Parathyroid adenoma (tissue), 2 donors: ENCODE measurements around the gene NPHS1.
"Not testable (repeated sequence)": the region's sequence is repeated elsewhere in the genome, so short reads cannot be mapped to it uniquely, and the experiment has no call there.

Experiments
- H2AFZ ChIP-seq: fragments of 300-600 bp; sonication (generic); one replicate; pipeline ENCODE4 v1.7.0; 2017; ENCODE audit warnings: antibody characterized with exemption, mild to moderate bottlenecking
- H3K27ac ChIP-seq: fragments of 300-600 bp; sonication (generic); one replicate; pipeline ENCODE4 v1.7.0; 2017
- H3K27me3 ChIP-seq: fragments of 300-600 bp; sonication (generic); one replicate; pipeline ENCODE4 v1.7.0; 2017; ENCODE audit warnings: low read length; ENCODE audit not compliant: control insufficient read depth, insufficient read depth
- H3K36me3 ChIP-seq: fragments of 300-600 bp; sonication (generic); one replicate; pipeline ENCODE4 v1.7.0; 2017; ENCODE audit warnings: low read length; ENCODE audit not compliant: control insufficient read depth, insufficient read depth
- H3K4me1 ChIP-seq: fragments of 300-600 bp; sonication (generic); one replicate; pipeline ENCODE4 v1.7.0; 2017; ENCODE audit warnings: control low read depth
- H3K4me2 ChIP-seq: fragments of 300-600 bp; sonication (generic); one replicate; pipeline ENCODE4 v1.7.0; 2017; ENCODE audit warnings: low read length
- H3K4me3 ChIP-seq: fragments of 300-600 bp; sonication (generic); one replicate; pipeline ENCODE4 v1.7.0; 2017; ENCODE audit warnings: low read depth, low read length
- H3K79me2 ChIP-seq: fragments of 300-600 bp; sonication (generic); one replicate; pipeline ENCODE4 v1.7.0; 2017; ENCODE audit warnings: control low read depth
- H3K9ac ChIP-seq: fragments of 300-600 bp; sonication (generic); one replicate; pipeline ENCODE4 v1.7.0; 2017; ENCODE audit warnings: mild to moderate bottlenecking
- H3K9me3 ChIP-seq: fragments of 300-600 bp; sonication (generic); one replicate; pipeline ENCODE4 v1.7.0; 2017; ENCODE audit warnings: low read length; ENCODE audit not compliant: control insufficient read depth
- TF ChIP-seq, protein P1 (sequence below): fragments of 300-600 bp; sonication (generic); IDR thresholded peaks from one replicate; pipeline ENCODE4 v1.7.0; 2017; ENCODE audit warnings: antibody characterized with exemption, mild to moderate bottlenecking
- donor health status: primary hyperparathyroidism.

NPHS1 gene

DNA sequence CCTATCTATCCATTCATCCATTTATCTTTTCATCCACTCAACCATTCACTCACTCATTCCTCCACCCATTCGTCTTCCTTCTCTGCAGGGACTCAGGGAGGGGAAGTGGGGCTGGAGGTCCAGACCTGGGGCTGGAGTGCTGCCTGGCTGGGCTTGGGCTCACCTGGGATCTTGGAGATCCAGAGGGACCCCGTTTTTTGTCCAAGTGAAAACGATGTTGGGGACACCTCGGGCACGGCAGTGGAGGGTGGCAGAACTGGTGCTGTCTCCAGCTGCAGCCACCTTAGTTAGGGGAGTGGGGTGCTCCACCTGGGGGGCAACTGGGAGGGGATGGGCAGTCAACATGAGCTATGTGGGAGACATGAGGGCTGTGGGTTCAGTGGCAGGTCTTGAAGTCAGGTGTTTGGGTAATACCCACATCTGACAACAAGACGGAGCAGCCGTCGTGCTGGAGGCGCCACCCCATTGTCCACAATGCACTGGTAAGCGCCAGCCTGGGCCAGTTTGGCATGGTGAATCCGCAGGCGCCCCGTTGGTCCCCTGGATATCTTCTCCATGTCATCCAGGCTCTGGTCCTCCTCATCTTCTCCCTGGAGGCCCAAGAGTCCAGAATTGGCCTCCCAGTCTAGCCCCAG, 10.2 kb downstream of the NPHS1 start:
- Histone ChIP-seq H3K36me3 (no peaks in the 10 kb centered on the region), H3K27ac (no peak overlapping the region), H3K79me2 (no peaks in the 10 kb centered on the region), H3K27me3 (peaks cover 11% of the 10 kb centered on the region), H3K4me2 (no peak overlapping the region), H3K9ac (no peak overlapping the region), H3K4me1 (no peaks in the 10 kb centered on the region), H2AFZ (no peak overlapping the region), H3K4me3 (no peak overlapping the region), H3K9me3 (no peaks in the 10 kb centered on the region)
- TF ChIP-seq, protein P1, sequence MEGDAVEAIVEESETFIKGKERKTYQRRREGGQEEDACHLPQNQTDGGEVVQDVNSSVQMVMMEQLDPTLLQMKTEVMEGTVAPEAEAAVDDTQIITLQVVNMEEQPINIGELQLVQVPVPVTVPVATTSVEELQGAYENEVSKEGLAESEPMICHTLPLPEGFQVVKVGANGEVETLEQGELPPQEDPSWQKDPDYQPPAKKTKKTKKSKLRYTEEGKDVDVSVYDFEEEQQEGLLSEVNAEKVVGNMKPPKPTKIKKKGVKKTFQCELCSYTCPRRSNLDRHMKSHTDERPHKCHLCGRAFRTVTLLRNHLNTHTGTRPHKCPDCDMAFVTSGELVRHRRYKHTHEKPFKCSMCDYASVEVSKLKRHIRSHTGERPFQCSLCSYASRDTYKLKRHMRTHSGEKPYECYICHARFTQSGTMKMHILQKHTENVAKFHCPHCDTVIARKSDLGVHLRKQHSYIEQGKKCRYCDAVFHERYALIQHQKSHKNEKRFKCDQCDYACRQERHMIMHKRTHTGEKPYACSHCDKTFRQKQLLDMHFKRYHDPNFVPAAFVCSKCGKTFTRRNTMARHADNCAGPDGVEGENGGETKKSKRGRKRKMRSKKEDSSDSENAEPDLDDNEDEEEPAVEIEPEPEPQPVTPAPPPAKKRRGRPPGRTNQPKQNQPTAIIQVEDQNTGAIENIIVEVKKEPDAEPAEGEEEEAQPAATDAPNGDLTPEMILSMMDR, result no peak

DNA sequence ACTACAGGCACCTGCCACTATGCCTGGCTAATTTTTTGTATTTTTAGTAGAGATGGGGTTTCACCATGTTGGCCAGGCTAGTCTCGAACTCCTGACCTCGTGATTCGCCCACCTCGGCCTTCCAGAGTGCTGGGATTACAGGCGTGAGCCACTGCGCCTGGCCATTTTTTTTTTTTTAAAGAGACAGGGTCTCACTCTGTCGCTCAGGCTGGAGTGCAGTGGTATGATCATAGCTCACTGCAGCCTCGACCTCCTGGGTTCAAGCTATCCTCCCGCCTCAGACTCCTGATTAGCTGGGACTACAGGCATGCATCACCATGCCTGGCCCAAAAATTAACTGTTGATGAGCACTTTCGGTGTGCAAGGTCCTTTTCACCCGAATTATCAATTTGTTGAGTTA, 16.2 kb downstream of the NPHS1 start:
- H3K4me1 ChIP-seq, H3K27me3 ChIP-seq, H3K36me3 ChIP-seq, H2AFZ ChIP-seq, H3K9me3 ChIP-seq, H3K4me3 ChIP-seq, H3K9ac ChIP-seq, H3K27ac ChIP-seq, H3K4me2 ChIP-seq, H3K79me2 ChIP-seq: not testable (repeated sequence)

GRCh38 chr19:35833972-35834371, 18.3 kb downstream of the NPHS1 start:
- H3K9ac ChIP-seq, result no peak overlapping the region
- H3K36me3 ChIP-seq, result no peaks in the 10 kb centered on the region
- no peaks in the 10 kb centered on the region for H3K4me1 ChIP-seq
- H2AFZ ChIP-seq, result no peak overlapping the region
- no peaks in the 10 kb centered on the region for H3K9me3 ChIP-seq
- H3K79me2 ChIP-seq, result no peaks in the 10 kb centered on the region
- no peak overlapping the region for H3K27ac ChIP-seq
- no peaks in the 10 kb centered on the region for H3K27me3 ChIP-seq
- TF ChIP-seq, protein P1, result no peak
- H3K4me3 ChIP-seq, result no peak overlapping the region
- H3K4me2 ChIP-seq, result no peak overlapping the region

DNA sequence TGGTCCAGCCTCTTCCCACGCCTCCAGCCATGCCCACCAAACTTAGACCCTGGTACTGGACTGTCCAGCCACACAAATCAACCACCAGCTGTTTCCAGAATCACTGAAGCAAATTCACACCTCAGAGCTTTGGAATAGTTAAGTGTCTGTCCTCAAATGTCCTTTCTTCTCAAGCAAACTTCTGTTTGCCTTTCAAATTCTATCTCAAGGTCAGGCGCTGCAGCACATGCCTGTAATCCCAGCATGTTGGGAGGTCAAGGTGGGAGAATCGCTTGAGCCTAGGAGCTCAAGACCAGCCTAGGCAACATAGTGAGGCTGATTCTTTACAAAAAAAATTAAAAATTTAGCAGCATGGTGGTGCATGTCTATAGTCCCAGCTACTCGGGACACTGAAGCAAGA, 20.2 kb downstream of the NPHS1 start:
- Histone ChIP-seq H3K79me2 (no peaks in the 10 kb centered on the region), H3K9ac (no peak overlapping the region), H3K4me1 (no peaks in the 10 kb centered on the region), H3K27ac (no peak overlapping the region), H2AFZ (no peak overlapping the region), H3K9me3 (no peaks in the 10 kb centered on the region), H3K36me3 (no peaks in the 10 kb centered on the region), H3K27me3 (no peaks in the 10 kb centered on the region), H3K4me2 (no peak overlapping the region), H3K4me3 (no peak overlapping the region)
- TF ChIP-seq, protein P1, result no peak

DNA sequence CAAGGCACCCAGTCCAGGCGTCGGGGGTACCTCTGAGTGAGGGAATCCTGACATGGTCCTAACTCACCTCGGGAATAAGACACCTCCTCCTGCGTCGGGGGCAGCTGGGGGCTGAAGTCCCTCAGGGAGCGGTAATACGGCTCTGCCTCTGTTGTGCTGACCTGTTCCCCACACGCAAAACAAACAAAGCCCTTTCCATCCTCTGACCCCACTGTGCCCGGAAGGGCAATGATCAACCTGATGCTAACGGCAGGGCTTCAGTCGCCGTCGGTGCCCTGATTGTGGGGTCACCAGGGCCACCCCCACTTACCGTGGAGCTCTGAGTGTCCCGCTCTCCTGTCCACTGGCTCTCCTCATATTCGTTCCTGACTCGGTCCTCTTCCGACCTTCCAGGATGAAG, 21.3 kb downstream of the NPHS1 start:
- Histone ChIP-seq H3K4me3 (no peak overlapping the region), H3K4me2 (no peak overlapping the region), H3K9ac (no peak overlapping the region), H2AFZ (no peak overlapping the region), H3K79me2 (no peaks in the 10 kb centered on the region), H3K27ac (no peak overlapping the region), H3K4me1 (no peaks in the 10 kb centered on the region), H3K36me3 (no peaks in the 10 kb centered on the region), H3K9me3 (no peaks in the 10 kb centered on the region), H3K27me3 (no peaks in the 10 kb centered on the region)
- TF ChIP-seq, protein P1, result no peak
